Neural progenitor cell (in vitro differentiated cells): ENCODE data around the gene FRRS1L. TPM values are rescaled to one million over a fixed set of nuclear protein-coding genes. Genes with fewer than 3 reads are reported as not detected.

Experiments
- DNase-seq: peaks from one replicate; pipeline ENCODE4 v3.0.0-alpha.2; 2016; ENCODE audit warnings: low spot score
- H2AFZ ChIP-seq: fragments of 200-600 bp; sonication (generic); replicated peaks from 2 replicates; pipeline ENCODE4 v1.6.1; 2016; ENCODE audit warnings: antibody characterized with exemption
- H3F3A ChIP-seq: fragments of 200-600 bp; sonication (generic); 2 replicates; pipeline ENCODE4 v1.6.1; 2016; ENCODE audit warnings: antibody characterized with exemption, low read depth
- H3K27ac ChIP-seq: fragments of 200-600 bp; sonication (generic); 2 replicates; pipeline ENCODE4 v1.5.1; 2016; ENCODE audit warnings: mild to moderate bottlenecking
- H3K27me3 ChIP-seq: fragments of 200-600 bp; sonication (generic); 2 replicates; pipeline ENCODE4 v1.6.1; 2016; ENCODE audit warnings: mild to moderate bottlenecking, moderate library complexity
- H3K36me3 ChIP-seq: fragments of 200-600 bp; sonication (generic); 2 replicates; pipeline ENCODE4 v1.5.1; 2016
- H3K4me1 ChIP-seq: fragments of 200-600 bp; sonication (generic); 2 replicates; pipeline ENCODE4 v1.6.1; 2016; ENCODE audit warnings: mixed run types
- H3K4me2 ChIP-seq: fragments of 200-600 bp; sonication (generic); 2 replicates; pipeline ENCODE4 v1.6.1; 2016
- H3K4me3 ChIP-seq: fragments of 200-600 bp; sonication (generic); 2 replicates; pipeline ENCODE4 v1.5.1; 2016
- H3K79me2 ChIP-seq: fragments of 200-600 bp; sonication (generic); 2 replicates; pipeline ENCODE4 v1.6.1; 2016; ENCODE audit warnings: low read depth
- H3K9ac ChIP-seq: fragments of 200-600 bp; sonication (generic); 2 replicates; pipeline ENCODE4 v1.6.1; 2016
- H3K9me3 ChIP-seq: fragments of 200-600 bp; sonication (generic); 2 replicates; pipeline ENCODE4 v1.5.1; 2016; ENCODE audit warnings: low read depth
- H4K20me1 ChIP-seq: fragments of 200-600 bp; sonication (generic); 2 replicates; pipeline ENCODE4 v1.6.1; 2016; ENCODE audit warnings: low read depth
- H3K27ac Mint-ChIP-seq: 3 replicates; pipeline ENCODE4 v1.8.0; 2021; ENCODE audit warnings: mixed read lengths
- H3K27me3 Mint-ChIP-seq: 2 replicates; pipeline ENCODE4 v1.8.0; 2022; ENCODE audit warnings: low read depth, mild to moderate bottlenecking, inconsistent platforms, moderate library complexity, mixed read lengths; ENCODE audit not compliant: insufficient read depth
- H3K36me3 Mint-ChIP-seq: 3 replicates; pipeline ENCODE4 v1.8.0; 2021; ENCODE audit warnings: mixed read lengths
- H3K4me1 Mint-ChIP-seq: 3 replicates; pipeline ENCODE4 v1.8.0; 2021; ENCODE audit warnings: mixed read lengths
- H3K4me3 Mint-ChIP-seq: 3 replicates; pipeline ENCODE4 v1.8.0; 2021; ENCODE audit warnings: mild to moderate bottlenecking, moderate library complexity, mixed read lengths
- H3K9me3 Mint-ChIP-seq: 3 replicates; pipeline ENCODE4 v1.8.0; 2020; ENCODE audit warnings: mixed read lengths
- EZH2 ChIP-seq: fragments of 200-600 bp; sonication (generic); IDR thresholded peaks from 2 replicates; pipeline ENCODE4 v1.6.1; 2017; ENCODE audit warnings: antibody characterized with exemption, mild to moderate bottlenecking, moderate library complexity
- EZH2phosphoT487 ChIP-seq: fragments of 200-600 bp; sonication (generic); IDR thresholded peaks from 2 replicates; pipeline ENCODE4 v1.6.1; 2017; ENCODE audit warnings: antibody characterized with exemption
- total RNA-seq: library from RNA; depleted of rRNA; stranded (reverse); fragments of >200 nt; gene quantifications from 2 replicates; pipeline ENCODE4 v1.2.3, GENCODE V29; 2015; ENCODE audit warnings: low replicate concordance
- TF ChIP-seq, protein P1 (sequence below): fragments of 200-600 bp; sonication (generic); IDR thresholded peaks from 2 replicates; pipeline ENCODE4 v1.5.1; 2017; ENCODE audit warnings: antibody characterized with exemption, mild to moderate bottlenecking

Gene FRRS1L
- total RNA-seq, 1 donor from 2014 or later, result 13.3 TPM

DNA sequence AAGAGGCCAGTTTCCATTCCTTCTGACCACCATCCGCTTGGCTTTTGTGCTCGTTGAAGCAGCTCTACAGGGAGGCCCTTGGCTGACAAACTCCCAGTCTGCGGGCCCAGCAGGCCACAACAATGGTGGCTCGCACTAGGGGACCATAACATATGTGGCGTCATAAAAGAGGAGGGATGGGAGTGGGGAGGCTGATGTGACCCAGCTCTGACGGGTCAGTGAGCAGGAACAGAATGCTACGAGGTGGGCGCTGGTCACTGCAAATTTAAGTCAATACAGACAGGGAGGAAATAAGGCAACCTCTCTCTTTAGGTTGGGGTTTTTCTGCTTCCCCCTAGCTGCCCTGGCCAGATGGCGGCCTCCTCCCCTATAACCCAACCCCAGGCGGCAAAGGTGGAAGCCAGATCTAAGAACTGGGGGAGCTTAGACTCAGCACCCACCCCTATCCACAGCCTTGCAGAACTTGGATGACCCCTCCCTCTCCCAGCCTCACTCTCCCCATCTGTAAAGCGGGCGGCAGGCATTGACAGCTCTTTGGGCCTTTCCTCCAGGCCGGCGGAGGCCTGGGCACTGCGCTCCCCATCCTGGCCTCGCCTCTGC is 778 bp downstream of the FRRS1L start:
- peaks cover 80% of the 10 kb centered on the region for H3K27me3 ChIP-seq
- H3K4me1 Mint-ChIP-seq, result peaks cover 17% of the 10 kb centered on the region
- DNase-seq, result peak; percentile 88
- peaks cover 37% of the 10 kb centered on the region for H3K27me3 Mint-ChIP-seq
- H4K20me1 ChIP-seq, result peaks cover 10% of the 10 kb centered on the region
- H3K9me3 ChIP-seq, result peaks cover 6% of the 10 kb centered on the region
- H3K36me3 ChIP-seq, result no peaks in the 10 kb centered on the region
- H3K4me2 ChIP-seq, result peak overlapping the region; percentile 76
- peak overlapping the region; percentile 68 for H3K27ac ChIP-seq
- peak overlapping the region; percentile 49 for H3K4me3 ChIP-seq
- peak overlapping the region; percentile 45 for H2AFZ ChIP-seq
- H3K36me3 Mint-ChIP-seq, result peaks cover 7% of the 10 kb centered on the region
- peaks cover 31% of the 10 kb centered on the region for H3F3A ChIP-seq
- peaks cover 9% of the 10 kb centered on the region for H3K4me1 ChIP-seq
- peaks cover 17% of the 10 kb centered on the region for H3K9me3 Mint-ChIP-seq
- no peaks in the 10 kb centered on the region for H3K79me2 ChIP-seq
- H3K4me3 Mint-ChIP-seq, result peak overlapping the region; percentile 84
- TF ChIP-seq EZH2phosphoT487, result peak; percentile 44
- TF ChIP-seq, protein P1, sequence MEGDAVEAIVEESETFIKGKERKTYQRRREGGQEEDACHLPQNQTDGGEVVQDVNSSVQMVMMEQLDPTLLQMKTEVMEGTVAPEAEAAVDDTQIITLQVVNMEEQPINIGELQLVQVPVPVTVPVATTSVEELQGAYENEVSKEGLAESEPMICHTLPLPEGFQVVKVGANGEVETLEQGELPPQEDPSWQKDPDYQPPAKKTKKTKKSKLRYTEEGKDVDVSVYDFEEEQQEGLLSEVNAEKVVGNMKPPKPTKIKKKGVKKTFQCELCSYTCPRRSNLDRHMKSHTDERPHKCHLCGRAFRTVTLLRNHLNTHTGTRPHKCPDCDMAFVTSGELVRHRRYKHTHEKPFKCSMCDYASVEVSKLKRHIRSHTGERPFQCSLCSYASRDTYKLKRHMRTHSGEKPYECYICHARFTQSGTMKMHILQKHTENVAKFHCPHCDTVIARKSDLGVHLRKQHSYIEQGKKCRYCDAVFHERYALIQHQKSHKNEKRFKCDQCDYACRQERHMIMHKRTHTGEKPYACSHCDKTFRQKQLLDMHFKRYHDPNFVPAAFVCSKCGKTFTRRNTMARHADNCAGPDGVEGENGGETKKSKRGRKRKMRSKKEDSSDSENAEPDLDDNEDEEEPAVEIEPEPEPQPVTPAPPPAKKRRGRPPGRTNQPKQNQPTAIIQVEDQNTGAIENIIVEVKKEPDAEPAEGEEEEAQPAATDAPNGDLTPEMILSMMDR, result no peak
- H3K27ac Mint-ChIP-seq, result no peak overlapping the region
- no peak overlapping the region for H3K9ac ChIP-seq

DNA sequence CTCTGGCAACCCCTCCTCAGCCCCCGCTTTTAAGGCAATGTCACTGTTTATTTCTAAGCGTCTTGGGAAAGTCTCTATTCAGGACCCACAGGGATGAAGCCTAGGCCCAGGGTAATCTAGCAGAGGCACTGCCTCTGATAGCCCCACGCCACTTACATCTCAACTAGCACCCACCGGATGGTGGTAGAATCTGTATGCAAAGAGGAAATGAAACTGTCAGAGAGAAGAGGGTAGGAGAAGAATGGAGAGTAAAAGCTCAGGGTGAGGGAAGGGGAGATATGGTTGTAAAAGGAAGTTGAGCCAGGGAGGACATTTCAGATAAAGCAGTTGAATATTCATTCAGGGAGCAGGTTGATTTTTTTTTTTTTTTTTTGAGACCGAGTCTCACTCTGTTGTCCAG is 3.0 kb downstream of the FRRS1L start:
- peaks cover 68% of the 10 kb centered on the region for H3K27me3 ChIP-seq
- peaks cover 7% of the 10 kb centered on the region for H3K36me3 Mint-ChIP-seq
- DNase-seq, result no peak
- H2AFZ ChIP-seq, result no peak overlapping the region
- peaks cover 6% of the 10 kb centered on the region for H3K9me3 ChIP-seq
- peaks cover 20% of the 10 kb centered on the region for H3K4me1 Mint-ChIP-seq
- H3K4me3 Mint-ChIP-seq, result no peak overlapping the region
- H3K27ac ChIP-seq, result no peak overlapping the region
- TF ChIP-seq EZH2, result no peak
- TF ChIP-seq, protein P1, result no peak
- no peak for TF ChIP-seq EZH2phosphoT487
- H3K27me3 Mint-ChIP-seq, result peaks cover 37% of the 10 kb centered on the region
- no peaks in the 10 kb centered on the region for H3K36me3 ChIP-seq
- no peak overlapping the region for H3K4me2 ChIP-seq
- peaks cover 10% of the 10 kb centered on the region for H4K20me1 ChIP-seq
- no peak overlapping the region for H3K27ac Mint-ChIP-seq
- peaks cover 13% of the 10 kb centered on the region for H3K9me3 Mint-ChIP-seq
- peaks cover 9% of the 10 kb centered on the region for H3K4me1 ChIP-seq
- no peak overlapping the region for H3K4me3 ChIP-seq
- no peak overlapping the region for H3K9ac ChIP-seq
- H3K79me2 ChIP-seq, result no peaks in the 10 kb centered on the region
- peaks cover 31% of the 10 kb centered on the region for H3F3A ChIP-seq

DNA sequence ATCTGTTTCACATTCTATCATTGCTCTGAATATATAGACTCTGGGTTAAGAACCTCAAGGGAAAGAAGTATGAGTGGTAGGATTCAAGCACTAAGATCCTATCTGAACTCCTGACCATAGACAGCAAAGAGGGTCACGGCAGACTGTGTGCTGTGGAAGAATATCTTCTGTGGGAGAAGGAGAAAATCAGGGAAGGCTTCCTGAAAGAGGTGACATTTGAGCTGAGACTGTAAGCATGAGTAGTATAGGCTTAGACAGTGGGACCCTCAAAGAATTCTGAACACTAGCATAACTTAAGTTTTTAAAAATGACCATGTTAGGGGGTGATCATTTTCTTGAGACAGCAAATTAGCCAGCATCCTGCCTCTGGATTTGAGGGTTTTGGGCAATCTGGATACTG is 3.9 kb downstream of the FRRS1L start:
- Histone ChIP-seq H3K4me2 (no peak overlapping the region), H3F3A (peaks cover 31% of the 10 kb centered on the region), H3K9me3 (peaks cover 6% of the 10 kb centered on the region), H3K9ac (no peak overlapping the region), H3K4me3 (no peak overlapping the region), H3K36me3 (no peaks in the 10 kb centered on the region), H3K79me2 (no peaks in the 10 kb centered on the region), H2AFZ (no peak overlapping the region), H4K20me1 (peaks cover 10% of the 10 kb centered on the region), H3K27ac (no peak overlapping the region), H3K4me1 (peaks cover 9% of the 10 kb centered on the region), H3K27me3 (peaks cover 60% of the 10 kb centered on the region)
- Mint-ChIP-seq H3K36me3 (peaks cover 7% of the 10 kb centered on the region), H3K9me3 (peaks cover 13% of the 10 kb centered on the region), H3K27me3 (peaks cover 37% of the 10 kb centered on the region), H3K27ac (no peak overlapping the region), H3K4me3 (no peak overlapping the region), H3K4me1 (peaks cover 20% of the 10 kb centered on the region)
- TF ChIP-seq EZH2phosphoT487 (no peak), EZH2 (no peak)
- TF ChIP-seq, protein P1, result no peak
- no peak for DNase-seq
